Measurements from ENCODE around the gene MARCHF2.
"Not testable (repeated sequence)": the region's sequence is repeated elsewhere in the genome, so short reads cannot be mapped to it uniquely, and the experiment has no call there.

DNA sequence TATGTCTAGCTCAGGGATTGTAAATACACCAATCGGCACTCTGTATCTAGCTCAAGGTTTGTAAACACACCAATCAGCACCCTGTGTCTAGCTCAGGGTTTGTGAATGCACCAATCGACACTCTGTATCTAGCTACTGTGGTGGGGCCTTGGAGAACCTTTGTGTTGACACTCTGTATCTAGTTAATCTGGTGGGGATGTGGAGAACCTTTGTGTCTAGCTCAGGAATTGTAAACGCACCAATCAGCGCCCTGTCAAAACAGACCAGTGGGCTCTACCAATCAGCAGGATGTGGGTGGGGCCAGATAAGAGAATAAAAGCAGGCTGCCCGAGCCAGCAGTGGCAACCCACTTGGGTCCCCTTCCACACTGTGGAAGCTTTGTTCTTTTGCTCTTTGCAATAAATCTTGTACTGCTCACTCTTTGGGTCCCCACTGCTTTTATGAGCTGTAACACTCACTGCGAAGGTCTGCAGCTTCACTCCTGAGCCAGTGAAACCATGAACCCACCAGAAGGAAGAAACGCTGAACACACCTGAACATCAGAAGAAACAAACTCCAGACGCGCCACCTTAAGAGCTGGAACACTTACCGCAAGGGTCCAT, 36.6 kb upstream of the MARCHF2 start:
- not testable (repeated sequence) for TF ChIP-seq EZH2 (IDR thresholded peaks at IDR 0.05; ENCODE audit: borderline replicate concordance, low read length)
- TF ChIP-seq, protein P1, sequence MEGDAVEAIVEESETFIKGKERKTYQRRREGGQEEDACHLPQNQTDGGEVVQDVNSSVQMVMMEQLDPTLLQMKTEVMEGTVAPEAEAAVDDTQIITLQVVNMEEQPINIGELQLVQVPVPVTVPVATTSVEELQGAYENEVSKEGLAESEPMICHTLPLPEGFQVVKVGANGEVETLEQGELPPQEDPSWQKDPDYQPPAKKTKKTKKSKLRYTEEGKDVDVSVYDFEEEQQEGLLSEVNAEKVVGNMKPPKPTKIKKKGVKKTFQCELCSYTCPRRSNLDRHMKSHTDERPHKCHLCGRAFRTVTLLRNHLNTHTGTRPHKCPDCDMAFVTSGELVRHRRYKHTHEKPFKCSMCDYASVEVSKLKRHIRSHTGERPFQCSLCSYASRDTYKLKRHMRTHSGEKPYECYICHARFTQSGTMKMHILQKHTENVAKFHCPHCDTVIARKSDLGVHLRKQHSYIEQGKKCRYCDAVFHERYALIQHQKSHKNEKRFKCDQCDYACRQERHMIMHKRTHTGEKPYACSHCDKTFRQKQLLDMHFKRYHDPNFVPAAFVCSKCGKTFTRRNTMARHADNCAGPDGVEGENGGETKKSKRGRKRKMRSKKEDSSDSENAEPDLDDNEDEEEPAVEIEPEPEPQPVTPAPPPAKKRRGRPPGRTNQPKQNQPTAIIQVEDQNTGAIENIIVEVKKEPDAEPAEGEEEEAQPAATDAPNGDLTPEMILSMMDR (IDR thresholded peaks at IDR 0.05; ENCODE audit: low read length): not testable (repeated sequence)
